ENCODE data around the gene SLIT3.
A peak's percentile ranks its signal among the peaks of the same experiment; 100 is the strongest.

SLIT3 gene

GRCh38 chr5:168706655-168707069 is 594.3 kb downstream of the SLIT3 start:
- DNase-seq (ENCODE audit: low read depth in 1 of 2, low spot score in 1 of 2): peak in 1 of 2 experiments; percentile 9
- no peaks in the 10 kb centered on the region for H3K27me3 ChIP-seq (ENCODE audit: insufficient read depth, poor library complexity, severe bottlenecking)
- H3K27ac ChIP-seq (replicated peaks): no peak overlapping the region
- H3K4me3 ChIP-seq (replicated peaks; ENCODE audit: insufficient read depth, low read length): no peak overlapping the region
- peak; percentile 29 for TF ChIP-seq CTCF (IDR thresholded peaks at IDR 0.05; ENCODE audit: insufficient read depth, low read length)
- no peak for TF ChIP-seq SPI1 (IDR thresholded peaks at IDR 0.05; ENCODE audit: borderline replicate concordance, low read depth)

GRCh38 chr5:168705321-168705720 is 595.6 kb downstream of the SLIT3 start:
- TF ChIP-seq SPI1 (IDR thresholded peaks at IDR 0.05; ENCODE audit: borderline replicate concordance, low read depth): no peak
- TF ChIP-seq GABPA (IDR thresholded peaks at IDR 0.05; ENCODE audit: low read depth): no peak
- TF ChIP-seq CTCF (IDR thresholded peaks at IDR 0.05; ENCODE audit: insufficient read depth, low read length): no peak
- no peak for TF ChIP-seq REST (IDR thresholded peaks at IDR 0.05; ENCODE audit: insufficient replicate concordance, low read depth)
- no peak for TF ChIP-seq POLR2AphosphoS5 (IDR thresholded peaks at IDR 0.05; ENCODE audit: low read depth)
- no peak for DNase-seq (ENCODE audit: low read depth in 1 of 2, low spot score in 1 of 2)

GRCh38 chr5:168702511-168702910 is 598.4 kb downstream of the SLIT3 start:
- Histone ChIP-seq H3K4me3 (replicated peaks; ENCODE audit: insufficient read depth, low read length) (no peak overlapping the region), H3K27me3 (ENCODE audit: insufficient read depth, poor library complexity, severe bottlenecking) (no peaks in the 10 kb centered on the region), H3K27ac (replicated peaks) (no peak overlapping the region)
- TF ChIP-seq SPI1 (IDR thresholded peaks at IDR 0.05; ENCODE audit: borderline replicate concordance, low read depth): no peak
- no peak for TF ChIP-seq CTCF (IDR thresholded peaks at IDR 0.05; ENCODE audit: insufficient read depth, low read length)
- TF ChIP-seq GABPA (IDR thresholded peaks at IDR 0.05; ENCODE audit: low read depth): no peak
- TF ChIP-seq REST (IDR thresholded peaks at IDR 0.05; ENCODE audit: insufficient replicate concordance, low read depth): no peak
- no peak for TF ChIP-seq POLR2AphosphoS5 (IDR thresholded peaks at IDR 0.05; ENCODE audit: low read depth)
- no peak for DNase-seq (ENCODE audit: low read depth in 1 of 2, low spot score in 1 of 2)

More at GRCh38 chr5:168705321-168705720, 595.6 kb downstream of the SLIT3 start:
- Histone ChIP-seq H3K27me3 (ENCODE audit: insufficient read depth, poor library complexity, severe bottlenecking) (no peaks in the 10 kb centered on the region), H3K27ac (replicated peaks) (no peak overlapping the region), H3K4me3 (replicated peaks; ENCODE audit: insufficient read depth, low read length) (no peak overlapping the region)

GRCh38 chr5:168701641-168702040 is 599.3 kb downstream of the SLIT3 start:
- DNase-seq (ENCODE audit: low read depth in 1 of 2, low spot score in 1 of 2): no peak
- Histone ChIP-seq H3K4me3 (replicated peaks; ENCODE audit: insufficient read depth, low read length) (no peak overlapping the region), H3K27ac (replicated peaks) (no peak overlapping the region), H3K27me3 (ENCODE audit: insufficient read depth, poor library complexity, severe bottlenecking) (no peaks in the 10 kb centered on the region)
- TF ChIP-seq POLR2AphosphoS5 (IDR thresholded peaks at IDR 0.05; ENCODE audit: low read depth) (no peak), GABPA (IDR thresholded peaks at IDR 0.05; ENCODE audit: low read depth) (no peak), REST (IDR thresholded peaks at IDR 0.05; ENCODE audit: insufficient replicate concordance, low read depth) (no peak), CTCF (IDR thresholded peaks at IDR 0.05; ENCODE audit: insufficient read depth, low read length) (no peak), SPI1 (IDR thresholded peaks at IDR 0.05; ENCODE audit: borderline replicate concordance, low read depth) (no peak)
